HG03097 (cell line): ENCODE results near the gene NDUFB10.

ENCODE experiments used
- ATAC-seq: cut with Tn5 transposase; IDR thresholded peaks from one replicate; pipeline ENCODE4 v1.9.1; 2021; ENCODE audit not compliant: unreplicated experiment, low FRiP score

The NDUFB10 gene

DNA sequence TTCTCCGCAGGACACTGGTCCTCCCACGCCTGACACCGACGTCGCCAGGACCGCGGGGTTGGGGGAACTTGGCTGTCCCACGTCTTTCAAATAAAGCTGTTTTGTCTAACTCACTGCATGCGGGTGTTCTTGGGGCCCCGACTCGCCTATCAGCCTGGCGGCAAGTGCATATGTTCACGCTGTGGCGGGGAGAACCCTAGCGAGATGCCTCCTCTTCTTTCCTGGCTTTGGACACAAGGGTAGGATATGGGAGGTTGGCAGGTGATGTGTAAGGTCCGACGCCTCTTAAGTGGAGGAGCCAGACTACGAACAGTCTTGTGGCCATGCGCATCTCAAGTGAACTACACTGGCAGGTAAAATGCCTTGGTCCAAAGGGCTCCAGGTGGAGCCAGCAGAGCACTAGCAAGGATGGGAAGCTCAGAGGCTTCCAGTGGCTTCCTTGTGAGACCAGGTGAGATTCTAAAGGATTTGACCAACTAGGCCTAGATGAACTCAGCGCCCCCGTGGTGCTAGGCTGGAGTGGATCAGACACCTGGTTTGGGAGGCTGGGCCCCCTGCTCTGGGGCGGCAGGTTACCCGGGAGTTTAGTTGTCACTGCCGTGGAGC lies 6.2 kb downstream of the NDUFB10 start:
- ATAC-seq = no peak

DNA sequence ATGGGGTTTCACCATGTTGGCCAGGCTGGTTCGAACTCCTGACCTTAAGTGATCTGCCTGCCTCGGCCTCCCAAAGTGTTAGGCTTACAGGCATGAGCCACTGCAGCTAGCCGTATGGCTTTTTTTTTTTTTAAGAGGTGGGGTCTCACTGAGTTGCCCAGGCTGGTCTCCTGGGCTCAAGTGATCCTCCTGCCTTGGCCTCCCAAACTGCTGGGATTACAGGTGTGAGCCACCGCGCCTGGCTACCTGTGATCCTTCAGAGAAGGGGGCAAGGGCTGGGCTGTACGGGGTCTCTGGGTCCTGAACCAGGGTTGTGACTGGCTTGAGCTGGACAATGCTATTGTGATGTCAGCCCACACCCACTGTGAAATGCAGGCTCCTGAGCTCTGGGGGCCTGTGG lies 7.1 kb downstream of the NDUFB10 start, which contains the start of gene RNF151:
RNF151 (plus strand) TSS at position 397 of the 400 bp plus-strand sequence. CDS start 26 bp downstream, outside the sequence.
- no peak for ATAC-seq

DNA sequence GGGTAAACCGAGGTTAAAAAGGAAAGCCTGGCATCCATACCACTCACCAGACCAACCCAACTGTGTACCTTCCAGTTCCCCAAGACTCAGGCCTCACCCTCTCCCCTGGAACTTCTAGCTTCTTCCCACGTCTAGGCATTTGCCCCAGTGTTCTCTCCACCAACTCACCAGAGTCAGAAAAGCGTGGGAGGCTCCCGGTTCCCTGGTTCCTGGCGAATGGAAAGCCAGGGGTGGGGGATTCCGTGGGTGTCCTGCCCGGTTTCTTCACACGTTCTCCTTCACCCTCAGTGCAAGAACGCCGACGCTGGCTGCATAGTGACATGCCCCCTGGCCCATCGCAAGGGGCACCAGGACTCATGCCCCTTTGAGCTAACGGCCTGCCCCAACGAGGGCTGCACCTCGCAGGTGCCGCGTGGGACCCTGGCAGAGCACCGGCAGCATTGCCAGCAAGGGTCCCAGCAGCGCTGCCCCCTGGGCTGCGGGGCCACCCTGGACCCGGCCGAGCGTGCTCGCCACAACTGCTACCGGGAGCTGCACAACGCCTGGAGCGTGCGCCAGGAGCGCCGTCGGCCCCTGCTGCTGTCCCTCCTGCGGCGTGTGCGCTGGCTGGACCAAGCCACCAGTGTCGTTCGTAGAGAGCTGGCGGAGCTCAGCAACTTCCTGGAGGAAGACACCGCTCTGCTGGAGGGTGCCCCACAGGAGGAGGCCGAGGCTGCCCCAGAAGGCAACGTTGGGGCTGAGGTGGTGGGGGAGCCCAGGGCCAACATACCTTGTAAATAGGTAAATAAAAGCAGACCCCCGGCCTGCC lies 9.0 kb downstream of the NDUFB10 start:
- ATAC-seq = no peak

DNA sequence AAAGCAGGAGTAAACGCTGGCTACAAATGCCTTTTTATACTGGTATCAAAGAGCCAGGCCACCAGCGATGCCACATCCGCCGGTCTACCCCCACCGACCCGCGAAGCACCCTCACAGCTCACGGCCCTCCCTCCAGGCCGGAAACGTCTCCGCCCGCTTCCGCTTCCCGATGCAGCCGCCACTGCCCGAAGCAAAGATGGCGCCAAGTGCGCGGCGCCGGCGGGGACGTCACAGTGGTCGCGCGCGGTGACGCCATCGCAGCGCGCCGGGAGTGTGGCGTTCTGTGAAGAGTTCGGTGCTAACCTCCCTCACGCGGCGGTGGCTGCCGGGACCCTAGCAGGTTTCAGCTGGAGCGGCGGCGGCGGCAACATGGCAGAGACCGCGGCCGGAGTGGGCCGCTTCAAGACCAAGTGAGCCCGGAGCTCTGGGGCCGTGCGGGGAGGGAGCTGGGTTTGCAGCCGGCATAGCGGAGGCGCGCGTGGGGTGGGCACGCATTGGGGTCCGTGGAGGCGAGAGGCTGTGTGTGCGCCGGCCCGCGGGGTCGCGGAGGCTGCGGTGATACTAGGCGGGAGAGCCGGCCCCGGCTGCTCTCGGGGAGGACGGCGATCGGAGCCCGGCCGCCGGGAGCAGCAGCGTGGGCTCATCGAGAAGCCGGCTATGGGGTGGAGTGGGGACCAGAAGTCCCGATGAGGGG lies 12.6 kb downstream of the NDUFB10 start, which contains the start of gene TBL3:
TBL3 (plus strand) TSS at position 258 of the 694 bp plus-strand sequence; CDS start at position 370, 112 bp downstream.
- ATAC-seq = peak; percentile 58

DNA sequence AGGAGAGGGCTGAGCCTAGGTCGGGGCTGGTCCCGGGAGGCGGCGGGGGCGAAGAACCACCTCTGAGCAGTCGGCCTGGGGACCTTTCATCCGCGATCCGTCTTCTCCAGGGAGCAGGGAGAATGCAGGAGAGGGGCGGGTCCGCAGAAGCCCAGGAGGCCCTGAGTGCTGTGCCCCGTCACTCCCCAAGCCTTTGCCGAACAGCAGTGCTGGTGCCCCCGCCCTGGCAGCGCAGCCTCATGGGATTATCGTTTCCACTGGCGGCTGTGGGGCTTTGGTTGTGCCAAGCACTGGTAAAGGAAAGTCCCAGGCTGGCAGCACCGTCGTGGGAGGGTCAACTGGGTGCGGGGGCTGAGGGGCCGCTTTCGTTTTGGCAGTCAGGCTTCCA lies 13.1 kb downstream of the NDUFB10 start:
- peak; percentile 2 for ATAC-seq

DNA sequence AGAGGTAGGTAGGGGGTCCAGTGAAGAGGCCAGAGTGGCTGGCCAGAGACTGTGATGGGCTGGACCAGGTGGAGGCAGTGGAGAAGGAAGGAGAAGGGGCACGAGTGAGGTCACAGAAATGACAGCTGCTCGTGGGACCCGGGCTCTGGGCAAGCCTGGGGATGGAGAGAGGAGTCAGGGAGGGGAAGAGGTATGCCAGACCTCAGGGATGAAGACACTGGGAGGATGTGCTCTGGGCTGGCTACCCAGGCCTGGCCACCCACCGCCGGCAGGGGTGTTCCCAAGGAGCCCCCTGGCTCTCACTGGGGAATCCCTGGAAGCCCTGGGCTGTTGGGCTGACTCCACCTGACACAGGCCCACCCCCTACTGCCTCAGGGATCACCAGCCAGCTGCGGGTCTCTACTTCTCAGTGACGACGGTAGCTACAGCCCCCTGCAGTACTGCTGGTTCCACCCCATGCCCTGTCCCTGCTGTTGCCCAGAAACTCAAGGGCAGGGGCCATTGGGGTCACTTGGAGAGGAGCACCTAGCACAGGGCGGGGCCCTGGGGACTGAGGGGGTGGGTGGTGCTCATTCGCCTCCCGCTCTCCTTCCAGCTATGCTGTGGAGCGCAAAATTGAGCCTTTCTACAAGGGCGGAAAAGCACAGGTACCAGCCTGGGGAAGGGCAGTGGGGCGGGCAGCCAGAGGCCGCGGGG lies 14.3 kb downstream of the NDUFB10 start:
- no peak for ATAC-seq

DNA sequence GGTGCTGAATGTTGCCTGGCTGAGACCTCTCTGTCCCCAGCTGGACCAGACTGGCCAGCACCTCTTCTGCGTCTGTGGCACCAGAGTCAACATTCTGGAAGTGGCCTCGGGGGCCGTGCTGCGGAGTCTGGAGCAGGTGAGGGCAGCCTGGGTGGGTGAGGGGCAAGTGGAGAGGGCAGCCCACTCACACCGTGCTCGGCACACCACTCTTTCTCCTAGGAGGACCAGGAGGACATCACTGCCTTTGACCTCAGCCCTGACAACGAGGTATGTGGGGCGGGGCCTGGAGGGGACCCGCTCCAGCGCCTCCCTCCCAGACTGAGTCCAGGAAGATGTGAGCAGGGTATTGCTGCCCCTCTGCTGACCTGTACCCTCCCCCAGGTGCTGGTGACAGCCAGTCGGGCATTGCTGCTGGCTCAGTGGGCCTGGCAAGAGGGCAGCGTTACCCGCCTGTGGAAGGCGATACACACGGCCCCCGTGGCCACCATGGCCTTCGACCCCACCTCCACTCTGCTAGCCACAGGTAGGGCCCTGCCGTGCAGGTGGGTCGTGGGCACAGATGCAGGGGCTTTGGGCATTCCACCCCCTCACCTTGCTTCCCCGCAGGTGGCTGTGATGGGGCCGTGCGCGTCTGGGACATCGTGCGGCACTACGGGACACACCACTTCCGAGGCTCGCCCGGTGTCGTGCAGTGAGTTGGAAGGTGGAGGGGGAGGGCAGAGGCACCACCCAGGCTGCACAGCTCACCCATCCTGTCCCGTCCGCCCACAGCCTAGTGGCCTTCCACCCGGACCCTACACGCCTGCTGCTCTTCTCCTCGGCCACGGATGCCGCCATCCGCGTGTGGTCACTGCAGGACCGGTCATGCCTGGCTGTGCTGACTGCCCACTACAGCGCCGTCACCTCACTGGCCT lies 15.1 kb downstream of the NDUFB10 start:
- no peak for ATAC-seq

DNA sequence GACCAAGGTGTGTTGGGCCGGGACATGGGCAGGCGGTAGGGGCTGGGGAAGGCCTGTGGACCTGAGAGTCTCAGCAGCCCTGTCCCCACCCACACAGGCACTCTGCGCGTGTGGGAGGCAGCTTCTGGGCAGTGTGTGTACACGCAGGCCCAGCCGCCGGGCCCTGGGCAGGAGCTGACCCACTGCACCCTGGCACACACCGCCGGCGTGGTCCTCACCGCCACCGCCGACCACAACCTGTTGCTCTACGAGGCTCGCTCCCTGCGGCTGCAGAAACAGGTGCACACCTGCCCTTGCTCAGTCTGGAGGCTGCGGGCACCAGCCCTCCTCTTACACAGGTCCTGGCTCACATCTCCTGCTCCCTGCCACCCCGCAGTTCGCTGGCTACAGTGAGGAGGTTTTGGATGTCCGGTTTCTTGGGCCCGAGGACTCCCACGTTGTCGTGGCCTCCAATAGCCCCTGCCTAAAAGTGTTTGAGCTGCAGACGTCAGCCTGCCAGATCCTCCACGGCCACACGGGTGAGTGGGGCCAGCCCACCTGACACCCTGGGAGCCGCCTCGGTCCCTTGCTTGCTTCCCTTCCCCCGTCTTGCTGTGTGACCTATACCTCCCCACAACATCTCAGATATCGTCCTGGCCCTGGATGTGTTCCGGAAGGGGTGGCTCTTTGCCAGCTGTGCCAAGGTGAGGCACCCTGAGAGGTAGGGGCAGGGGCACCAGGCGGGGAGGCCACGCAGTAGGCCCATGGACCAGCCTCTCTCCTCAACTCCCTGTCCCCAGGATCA lies 16.3 kb downstream of the NDUFB10 start:
- ATAC-seq = no peak

DNA sequence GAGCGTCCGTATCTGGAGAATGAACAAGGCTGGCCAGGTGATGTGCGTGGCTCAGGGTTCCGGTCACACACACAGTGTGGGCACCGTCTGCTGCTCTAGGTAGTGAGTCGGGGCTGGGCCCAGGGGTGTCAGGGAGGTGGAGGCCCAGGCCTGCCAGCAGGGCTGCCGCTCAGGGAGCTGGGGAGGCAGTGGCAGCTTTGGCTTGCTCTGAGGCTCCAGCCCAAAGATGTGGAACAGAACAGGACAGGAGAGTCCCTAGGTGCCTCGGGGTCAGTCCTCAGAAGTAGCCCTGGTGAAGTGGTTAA lies 16.8 kb downstream of the NDUFB10 start:
- no peak for ATAC-seq

DNA sequence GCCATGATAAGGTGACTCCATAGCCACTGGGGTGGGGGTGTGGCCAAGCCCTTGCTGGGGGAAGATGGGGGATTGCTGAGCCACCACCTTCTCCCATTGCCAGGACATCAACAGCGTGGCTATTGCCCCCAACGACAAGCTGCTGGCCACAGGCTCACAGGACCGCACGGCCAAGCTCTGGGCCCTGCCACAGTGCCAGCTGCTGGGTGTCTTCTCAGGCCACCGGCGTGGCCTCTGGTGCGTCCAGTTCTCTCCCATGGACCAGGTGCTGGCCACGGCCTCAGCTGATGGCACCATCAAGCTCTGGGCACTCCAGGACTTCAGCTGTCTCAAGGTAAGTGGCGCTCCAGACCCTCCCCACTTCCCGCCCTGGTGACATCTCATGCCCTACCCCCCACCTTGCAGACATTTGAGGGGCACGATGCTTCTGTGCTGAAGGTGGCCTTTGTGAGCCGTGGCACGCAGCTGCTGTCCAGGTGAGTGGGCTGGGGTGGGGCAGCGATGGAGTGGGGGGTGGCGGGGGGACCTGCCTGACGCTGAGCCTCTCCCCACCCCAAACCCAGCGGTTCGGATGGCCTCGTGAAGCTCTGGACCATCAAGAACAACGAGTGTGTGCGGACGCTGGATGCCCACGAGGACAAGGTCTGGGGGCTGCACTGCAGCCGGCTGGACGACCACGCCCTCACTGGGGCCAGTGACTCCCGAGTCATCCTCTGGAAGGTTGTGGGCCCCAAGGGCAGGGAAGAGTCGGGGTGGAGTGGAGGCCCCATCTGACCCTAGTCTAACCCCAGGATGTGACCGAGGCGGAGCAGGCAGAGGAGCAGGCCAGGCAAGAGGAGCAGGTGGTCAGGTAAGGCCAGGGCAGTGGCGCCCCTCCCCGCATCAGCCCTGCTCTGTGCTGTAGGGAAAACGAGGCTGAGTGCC lies 17.9 kb downstream of the NDUFB10 start:
- ATAC-seq = no peak

DNA sequence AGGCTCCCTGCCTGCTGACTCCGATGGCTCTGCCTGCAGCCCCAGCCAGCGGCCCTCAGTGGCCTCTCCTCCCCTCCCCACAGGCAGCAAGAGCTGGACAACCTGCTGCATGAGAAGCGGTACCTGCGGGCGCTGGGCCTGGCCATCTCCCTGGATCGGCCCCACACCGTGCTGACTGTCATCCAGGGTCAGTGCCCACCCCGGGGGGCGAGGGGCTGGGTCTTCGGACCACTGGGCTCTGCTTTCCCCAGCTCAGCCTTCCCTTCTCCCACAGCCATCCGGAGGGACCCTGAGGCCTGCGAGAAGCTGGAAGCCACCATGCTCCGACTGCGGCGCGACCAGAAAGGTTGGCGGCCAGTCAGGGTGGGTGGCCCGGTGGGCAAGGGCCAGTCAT lies 18.5 kb downstream of the NDUFB10 start:
- no peak for ATAC-seq

DNA sequence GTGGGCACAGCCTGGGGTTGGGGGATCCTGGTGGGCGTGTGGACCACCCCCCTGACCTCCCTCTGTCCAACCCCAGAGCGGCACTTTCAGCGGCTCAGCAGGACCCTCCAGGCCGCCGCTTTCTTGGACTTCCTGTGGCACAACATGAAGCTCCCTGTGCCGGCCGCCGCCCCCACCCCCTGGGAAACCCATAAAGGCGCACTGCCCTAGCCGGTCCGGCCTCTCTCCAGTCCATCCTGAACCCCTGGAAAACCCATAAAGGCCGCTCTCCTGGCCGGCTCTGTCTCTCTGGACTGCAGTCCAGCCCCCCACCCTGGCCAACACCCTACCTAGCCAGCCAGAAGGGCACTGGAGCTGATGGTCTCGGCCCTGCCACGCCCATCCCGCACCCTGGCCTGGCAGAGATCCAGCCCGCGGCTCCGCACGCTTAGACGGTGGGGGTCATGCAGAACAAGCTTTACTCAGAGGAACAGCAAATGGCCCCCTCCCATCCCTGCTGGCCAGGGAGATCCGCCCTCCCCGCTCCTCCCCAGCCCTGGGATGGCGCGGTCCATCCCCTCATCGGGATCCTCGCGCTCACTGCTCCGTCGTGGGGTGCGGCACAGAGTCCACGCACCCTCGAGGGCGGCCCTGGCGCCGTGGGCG lies 19.3 kb downstream of the NDUFB10 start:
- ATAC-seq = no peak

DNA sequence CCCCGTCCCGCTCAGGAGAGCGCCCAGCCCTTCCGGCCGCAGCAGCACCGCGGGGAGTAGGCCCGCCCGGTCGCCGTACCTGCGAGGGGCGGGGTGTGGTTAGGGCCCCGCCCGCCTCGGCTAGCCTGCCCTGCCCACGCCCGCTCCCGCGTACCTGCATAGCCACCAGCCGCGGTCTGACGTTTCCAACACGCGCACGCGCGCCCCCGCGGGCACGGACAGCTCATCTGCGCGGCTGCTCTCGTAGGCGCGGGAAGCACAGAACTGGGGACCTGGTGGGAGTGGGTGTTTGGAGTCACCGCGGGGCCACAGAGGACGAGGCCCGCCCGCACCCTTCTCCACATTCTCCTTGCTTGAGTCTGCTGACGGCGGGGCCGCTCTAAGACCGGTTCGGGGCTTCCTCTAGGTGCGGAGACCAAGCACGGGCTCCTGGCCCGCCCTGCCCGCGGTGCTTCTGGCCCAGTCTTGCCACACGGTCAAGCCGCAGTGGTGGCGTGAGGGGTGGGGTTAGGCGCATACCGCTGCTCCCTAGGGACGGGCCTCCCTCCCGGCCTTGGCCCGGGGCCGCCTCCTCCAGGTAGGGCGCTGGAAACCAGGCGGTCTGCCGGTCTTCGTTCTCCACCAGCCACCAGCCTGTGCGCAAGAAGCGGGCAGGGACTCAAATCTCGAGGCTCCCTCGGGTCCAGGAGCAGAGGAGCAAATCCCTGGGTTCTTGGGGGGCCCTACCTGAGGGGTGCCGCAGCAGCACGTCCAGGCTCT lies 20.1 kb downstream of the NDUFB10 start:
- no peak for ATAC-seq

DNA sequence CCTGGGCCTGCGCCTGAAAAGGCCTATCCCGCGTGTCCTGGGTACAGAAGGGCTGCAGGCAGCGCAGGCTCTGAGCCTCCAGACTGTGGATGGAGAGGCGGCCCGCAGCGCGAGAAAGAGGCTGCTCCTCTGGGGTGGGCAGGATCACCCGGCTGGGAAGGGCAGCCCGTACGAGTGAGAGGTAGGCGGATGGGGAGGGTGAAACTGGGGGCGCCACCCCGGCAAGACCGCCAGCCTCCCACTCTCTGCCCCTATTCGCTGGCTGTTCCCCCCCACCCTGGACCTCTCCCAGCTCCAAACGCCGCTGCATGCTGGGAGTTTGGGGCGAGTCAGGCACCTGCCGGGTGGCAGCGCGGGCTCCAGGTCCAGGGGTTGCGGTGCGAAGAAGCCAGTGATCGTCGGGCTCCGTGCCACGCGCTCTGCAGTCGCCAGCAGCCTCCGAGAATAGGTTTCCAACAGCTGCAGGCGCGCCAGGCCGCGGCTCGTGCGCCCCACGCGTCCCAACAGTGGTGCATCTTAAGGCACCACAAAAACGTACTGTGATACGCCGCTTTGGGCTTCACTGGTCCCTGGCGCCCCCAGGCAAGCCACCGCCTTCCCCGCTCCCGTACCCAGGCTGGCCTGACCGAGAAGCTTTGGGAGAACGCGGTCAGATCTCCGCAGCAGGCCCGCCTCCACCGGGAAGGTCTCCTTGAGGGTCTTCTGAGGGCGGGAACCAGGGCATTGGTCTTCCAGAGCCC lies 20.9 kb downstream of the NDUFB10 start:
- no peak for ATAC-seq

DNA sequence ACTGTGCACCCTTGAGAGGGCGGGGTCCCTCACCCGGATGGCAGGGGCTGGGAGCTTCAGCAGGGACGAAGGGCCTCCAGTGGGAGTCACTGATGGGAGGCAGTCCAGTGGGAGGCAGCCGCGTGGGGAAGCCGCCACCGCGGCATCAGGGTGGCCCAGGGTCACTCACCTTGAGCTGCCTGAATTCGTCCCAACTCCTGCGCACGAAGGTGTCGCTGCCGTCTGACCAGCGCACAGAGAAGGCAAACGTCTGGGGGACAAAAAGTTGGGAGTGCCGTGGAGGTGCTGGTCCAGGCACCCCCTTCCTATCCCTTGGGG lies 21.4 kb downstream of the NDUFB10 start:
- no peak for ATAC-seq

DNA sequence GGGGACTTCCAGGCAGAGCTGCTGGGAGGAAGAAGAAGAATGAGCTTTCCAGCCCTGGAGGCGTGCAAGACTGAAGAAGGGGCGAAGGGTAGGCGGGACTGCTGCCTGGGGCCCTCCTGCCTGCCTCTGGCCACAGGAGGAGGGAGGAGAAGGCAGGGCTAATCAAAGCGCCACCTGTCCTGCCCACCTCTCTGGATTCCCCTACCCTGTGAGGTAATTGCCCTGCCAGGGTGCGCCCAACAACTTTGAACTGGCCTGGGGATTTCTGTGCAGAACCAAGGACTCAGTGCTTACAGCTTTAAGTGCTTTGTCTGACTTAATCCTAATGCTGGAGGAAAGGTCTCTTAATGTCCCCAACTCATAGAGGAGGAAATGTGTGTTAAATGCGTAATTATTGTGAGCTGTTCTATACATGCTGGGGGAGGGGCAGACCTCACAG lies 22.1 kb downstream of the NDUFB10 start, which contains the start of gene NOXO1:
NOXO1 (minus strand) TSS at position 72 of the 439 bp plus-strand sequence. CDS start 290 bp downstream, outside the sequence.
- no peak for ATAC-seq
